ENCODE results near the gene ADGRG2.

The ADGRG2 gene

DNA sequence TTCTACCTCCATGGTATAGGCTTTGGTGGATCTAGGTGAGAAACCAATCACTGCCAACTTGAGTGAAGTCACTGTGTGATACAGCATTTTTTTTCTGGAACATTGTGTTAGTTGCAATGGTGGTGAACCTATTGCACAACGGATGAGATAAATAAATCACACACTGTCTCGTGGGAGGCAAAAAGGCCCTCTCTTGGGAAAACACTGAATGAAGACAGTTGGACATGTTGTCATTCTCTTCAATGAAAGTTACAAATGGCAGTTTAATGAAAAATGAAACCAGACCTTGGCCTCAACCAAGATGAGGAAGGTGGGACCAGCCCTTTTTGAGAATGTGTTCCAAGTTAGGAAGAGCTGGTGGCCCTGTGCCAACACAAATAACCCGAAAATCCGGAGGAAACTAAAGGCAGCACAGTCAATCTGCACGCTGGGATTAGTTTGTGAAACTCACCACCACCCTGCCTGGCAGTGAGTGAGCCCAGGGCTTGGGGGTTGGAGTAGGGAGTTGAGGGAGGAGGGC lies 5.4 kb upstream of the ADGRG2 start (continued):
- TF ChIP-seq, protein P1, sequence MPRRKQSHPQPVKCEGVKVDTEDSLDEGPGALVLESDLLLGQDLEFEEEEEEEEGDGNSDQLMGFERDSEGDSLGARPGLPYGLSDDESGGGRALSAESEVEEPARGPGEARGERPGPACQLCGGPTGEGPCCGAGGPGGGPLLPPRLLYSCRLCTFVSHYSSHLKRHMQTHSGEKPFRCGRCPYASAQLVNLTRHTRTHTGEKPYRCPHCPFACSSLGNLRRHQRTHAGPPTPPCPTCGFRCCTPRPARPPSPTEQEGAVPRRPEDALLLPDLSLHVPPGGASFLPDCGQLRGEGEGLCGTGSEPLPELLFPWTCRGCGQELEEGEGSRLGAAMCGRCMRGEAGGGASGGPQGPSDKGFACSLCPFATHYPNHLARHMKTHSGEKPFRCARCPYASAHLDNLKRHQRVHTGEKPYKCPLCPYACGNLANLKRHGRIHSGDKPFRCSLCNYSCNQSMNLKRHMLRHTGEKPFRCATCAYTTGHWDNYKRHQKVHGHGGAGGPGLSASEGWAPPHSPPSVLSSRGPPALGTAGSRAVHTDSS (tag by site-specific recombination; IDR thresholded peaks at IDR 0.05), result peak; percentile 65
- TF ChIP-seq ZNF629 (tag by site-specific recombination; IDR thresholded peaks at IDR 0.05) (0 out of 2 replicates have a peak, but pooled peaks have one; percentile 10), ZNF624 (tag by site-specific recombination; IDR thresholded peaks at IDR 0.05) (no peak)

DNA sequence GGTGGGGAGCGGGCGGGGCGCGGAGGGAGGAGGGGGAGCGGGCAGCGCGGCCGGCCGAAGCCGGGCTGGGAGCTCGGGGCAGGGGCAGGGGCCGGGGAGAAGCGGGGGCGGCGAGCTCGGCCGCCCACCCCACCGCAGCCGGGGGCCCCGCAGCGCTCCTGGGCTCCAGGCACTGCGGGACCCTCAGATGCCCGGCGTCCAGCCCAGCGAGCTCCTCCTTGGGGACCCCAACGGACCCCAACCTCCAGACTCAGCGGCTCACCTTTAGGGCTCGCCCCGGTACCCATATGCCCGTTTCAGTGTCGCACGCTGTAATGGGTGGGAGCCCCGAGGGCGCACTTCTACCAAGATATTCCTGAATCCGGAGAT lies 357 bp upstream of the ADGRG2 start:
- no peaks in the 10 kb centered on the region for H3K36me3 ChIP-seq (ENCODE audit: control insufficient read depth in 2 of 2, insufficient read depth in 1 of 2, low read length in 2 of 2)
- H3K27ac ChIP-seq (ENCODE audit: extremely low read depth, low read depth, low read length), result peak overlapping the region; percentile 53; the same call in 1 of the 2 replicates
- no peaks in the 10 kb centered on the region; the same call in 1 of the 2 replicates for H3K4me1 ChIP-seq (ENCODE audit: control insufficient read depth, insufficient read depth, low read length)
- no peaks in the 10 kb centered on the region for H3K9me3 ChIP-seq (ENCODE audit: control insufficient read depth, insufficient read depth, low read depth, low read length)
- POLR2A ChIA-PET, result interaction anchor here (0.7 to 1.2 kb wide), 2 partner anchors 138 to 1385 kb away, joined by 3 read pairs; partner anchors contain the start of gene SCML1
- TF ChIP-seq ZNF335 (tag by site-specific recombination; conservative IDR thresholded peaks at IDR 0.05), result 0 out of 2 replicates have a peak, but pooled peaks have one; percentile 21
- TF ChIP-seq, protein P2, sequence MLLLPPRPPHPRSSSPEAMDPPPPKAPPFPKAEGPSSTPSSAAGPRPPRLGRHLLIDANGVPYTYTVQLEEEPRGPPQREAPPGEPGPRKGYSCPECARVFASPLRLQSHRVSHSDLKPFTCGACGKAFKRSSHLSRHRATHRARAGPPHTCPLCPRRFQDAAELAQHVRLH (tag by site-specific recombination; IDR thresholded peaks at IDR 0.05), result no peak
- CTCF ChIA-PET, result no interaction called here
- peak overlapping the region; percentile 30 for H3K4me3 ChIP-seq (ENCODE audit: low read depth, low read length)

DNA sequence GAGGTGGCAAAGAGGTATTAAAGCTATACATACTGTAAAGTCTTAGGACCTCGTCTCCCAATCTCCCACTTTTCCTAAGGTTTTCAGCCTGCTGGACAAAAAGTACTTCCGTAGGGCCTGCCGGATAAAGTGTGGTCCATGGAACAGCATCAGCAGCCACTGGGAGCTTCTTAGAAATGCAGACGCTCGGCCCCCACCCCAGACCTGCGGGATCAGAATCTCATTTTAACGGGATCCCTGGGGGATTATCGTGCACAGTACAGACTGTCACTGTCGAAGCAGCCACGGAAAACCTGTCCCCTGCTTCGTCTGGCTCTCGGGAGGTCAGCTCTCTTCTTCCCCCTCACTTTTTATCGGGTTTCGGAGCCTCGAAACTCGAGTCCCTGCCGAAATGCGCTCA lies 802 bp downstream of the ADGRG2 start:
- CTCF ChIA-PET, result interaction anchor here (0.6 to 1.1 kb wide), 3 partner anchors 16 to 731 kb away, joined by 3 read pairs; no protein-coding TSS in a partner anchor
- POLR2A ChIA-PET, result no interaction called here
- Histone ChIP-seq H3K9me3 (ENCODE audit: control insufficient read depth, insufficient read depth, low read depth, low read length) (no peaks in the 10 kb centered on the region), H3K36me3 (ENCODE audit: control insufficient read depth in 2 of 2, insufficient read depth in 1 of 2, low read length in 2 of 2) (no peaks in the 10 kb centered on the region), H3K4me3 (ENCODE audit: low read depth, low read length) (peak overlapping the region; percentile 48), H3K27ac (ENCODE audit: extremely low read depth, low read depth, low read length) (peak overlapping the region; percentile 49; the same call in 1 of the 2 replicates), H3K4me1 (ENCODE audit: control insufficient read depth, insufficient read depth, low read length) (no peaks in the 10 kb centered on the region)
- TF ChIP-seq ZNF266 (tag by site-specific recombination; IDR thresholded peaks at IDR 0.05; ENCODE audit: low read depth) (no peak), YY1 (tag by site-specific recombination; IDR thresholded peaks at IDR 0.05) (no peak), ZNF274 (IDR thresholded peaks at IDR 0.05; ENCODE audit: low read length) (no peak), ZNF274 (tag by site-specific recombination; IDR thresholded peaks at IDR 0.05; ENCODE audit: borderline replicate concordance) (no peak), ZBTB7A (tag by site-specific recombination; IDR thresholded peaks at IDR 0.05; ENCODE audit: low read depth) (no peak), ZNF223 (tag by site-specific recombination; IDR thresholded peaks at IDR 0.05) (no peak), ZFP69B (tag by site-specific recombination; IDR thresholded peaks at IDR 0.05) (no peak), ZNF658 (tag by site-specific recombination; IDR thresholded peaks at IDR 0.05) (no peak), SCRT2 (tag by site-specific recombination; IDR thresholded peaks at IDR 0.05) (peak; percentile 46; the same call in 1 of the 2 replicates), ZNF335 (tag by site-specific recombination; conservative IDR thresholded peaks at IDR 0.05) (0 out of 2 replicates have a peak, but pooled peaks have one; percentile 17)
- TF ChIP-seq, protein P3, sequence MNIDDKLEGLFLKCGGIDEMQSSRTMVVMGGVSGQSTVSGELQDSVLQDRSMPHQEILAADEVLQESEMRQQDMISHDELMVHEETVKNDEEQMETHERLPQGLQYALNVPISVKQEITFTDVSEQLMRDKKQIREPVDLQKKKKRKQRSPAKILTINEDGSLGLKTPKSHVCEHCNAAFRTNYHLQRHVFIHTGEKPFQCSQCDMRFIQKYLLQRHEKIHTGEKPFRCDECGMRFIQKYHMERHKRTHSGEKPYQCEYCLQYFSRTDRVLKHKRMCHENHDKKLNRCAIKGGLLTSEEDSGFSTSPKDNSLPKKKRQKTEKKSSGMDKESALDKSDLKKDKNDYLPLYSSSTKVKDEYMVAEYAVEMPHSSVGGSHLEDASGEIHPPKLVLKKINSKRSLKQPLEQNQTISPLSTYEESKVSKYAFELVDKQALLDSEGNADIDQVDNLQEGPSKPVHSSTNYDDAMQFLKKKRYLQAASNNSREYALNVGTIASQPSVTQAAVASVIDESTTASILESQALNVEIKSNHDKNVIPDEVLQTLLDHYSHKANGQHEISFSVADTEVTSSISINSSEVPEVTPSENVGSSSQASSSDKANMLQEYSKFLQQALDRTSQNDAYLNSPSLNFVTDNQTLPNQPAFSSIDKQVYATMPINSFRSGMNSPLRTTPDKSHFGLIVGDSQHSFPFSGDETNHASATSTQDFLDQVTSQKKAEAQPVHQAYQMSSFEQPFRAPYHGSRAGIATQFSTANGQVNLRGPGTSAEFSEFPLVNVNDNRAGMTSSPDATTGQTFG (tag by site-specific recombination; IDR thresholded peaks at IDR 0.05; ENCODE audit: borderline replicate concordance), result no peak

DNA sequence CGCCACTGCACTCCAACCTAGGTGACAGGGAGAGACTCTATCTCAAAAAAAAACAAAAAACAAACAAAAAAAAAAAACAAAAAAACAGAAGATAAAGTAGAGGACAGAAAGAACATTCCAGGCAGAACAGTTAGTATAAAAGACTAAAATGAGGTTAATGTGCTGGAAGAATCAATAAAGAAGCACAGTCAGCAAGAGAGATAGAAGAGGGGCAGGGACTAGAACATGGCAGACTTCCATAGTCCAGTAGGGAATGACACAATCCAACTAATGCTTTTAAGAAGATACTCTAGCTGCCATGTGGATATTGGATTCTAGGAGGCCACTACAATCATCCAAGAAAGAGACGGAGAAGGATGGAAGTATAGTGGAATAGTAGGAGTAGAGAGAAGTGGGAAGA lies 11.6 kb downstream of the ADGRG2 start:
- POLR2A ChIA-PET, result no interaction called here
- CTCF ChIA-PET, result no interaction called here
- Histone ChIP-seq H3K36me3 (ENCODE audit: control insufficient read depth in 2 of 2, insufficient read depth in 1 of 2, low read length in 2 of 2) (no peaks in the 10 kb centered on the region), H3K4me1 (ENCODE audit: control insufficient read depth, insufficient read depth, low read length) (no peaks in the 10 kb centered on the region), H3K27ac (ENCODE audit: extremely low read depth, low read depth, low read length) (no peak overlapping the region), H3K4me3 (ENCODE audit: low read depth, low read length) (no peak overlapping the region), H3K9me3 (ENCODE audit: control insufficient read depth, insufficient read depth, low read depth, low read length) (no peaks in the 10 kb centered on the region)
- no peak for TF ChIP-seq KLF8 (tag by site-specific recombination; IDR thresholded peaks at IDR 0.05)
- TF ChIP-seq ZNF426 (tag by site-specific recombination; IDR thresholded peaks at IDR 0.05), result no peak
- TF ChIP-seq, protein P3 (tag by site-specific recombination; IDR thresholded peaks at IDR 0.05; ENCODE audit: borderline replicate concordance), result no peak
- TF ChIP-seq ZNF223 (tag by site-specific recombination; IDR thresholded peaks at IDR 0.05), result no peak
- TF ChIP-seq, protein P4, sequence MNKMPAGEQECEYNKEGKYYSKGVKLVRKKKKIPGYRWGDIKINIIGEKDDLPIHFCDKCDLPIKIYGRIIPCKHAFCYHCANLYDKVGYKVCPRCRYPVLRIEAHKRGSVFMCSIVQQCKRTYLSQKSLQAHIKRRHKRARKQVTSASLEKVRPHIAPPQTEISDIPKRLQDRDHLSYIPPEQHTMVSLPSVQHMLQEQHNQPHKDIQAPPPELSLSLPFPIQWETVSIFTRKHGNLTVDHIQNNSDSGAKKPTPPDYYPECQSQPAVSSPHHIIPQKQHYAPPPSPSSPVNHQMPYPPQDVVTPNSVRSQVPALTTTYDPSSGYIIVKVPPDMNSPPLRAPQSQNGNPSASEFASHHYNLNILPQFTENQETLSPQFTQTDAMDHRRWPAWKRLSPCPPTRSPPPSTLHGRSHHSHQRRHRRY (tag by site-specific recombination; IDR thresholded peaks at IDR 0.05), result no peak
- TF ChIP-seq ZNF157 (tag by site-specific recombination; IDR thresholded peaks at IDR 0.05), result no peak
- TF ChIP-seq, protein P5, sequence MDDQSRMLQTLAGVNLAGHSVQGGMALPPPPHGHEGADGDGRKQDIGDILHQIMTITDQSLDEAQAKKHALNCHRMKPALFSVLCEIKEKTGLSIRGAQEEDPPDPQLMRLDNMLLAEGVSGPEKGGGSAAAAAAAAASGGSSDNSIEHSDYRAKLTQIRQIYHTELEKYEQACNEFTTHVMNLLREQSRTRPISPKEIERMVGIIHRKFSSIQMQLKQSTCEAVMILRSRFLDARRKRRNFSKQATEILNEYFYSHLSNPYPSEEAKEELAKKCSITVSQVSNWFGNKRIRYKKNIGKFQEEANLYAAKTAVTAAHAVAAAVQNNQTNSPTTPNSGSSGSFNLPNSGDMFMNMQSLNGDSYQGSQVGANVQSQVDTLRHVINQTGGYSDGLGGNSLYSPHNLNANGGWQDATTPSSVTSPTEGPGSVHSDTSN (CRISPR knock-in tag; IDR thresholded peaks at IDR 0.05), result no peak

Measured in HEK293 (cell line).